DMS53 (cell line): ENCODE results near the gene KCNMB4.
"Not testable (repeated sequence)": the region's sequence is repeated elsewhere in the genome, so short reads cannot be mapped to it uniquely, and the experiment has no call there.

Source experiments
- DNase-seq: peaks from one replicate; lab custom pipeline; 2025; lab: John Stamatoyannopoulos, UW

Gene KCNMB4

GRCh38 chr12:70372881-70373280 lies 6.8 kb downstream of the KCNMB4 start:
- DNase-seq = no peak

DNA sequence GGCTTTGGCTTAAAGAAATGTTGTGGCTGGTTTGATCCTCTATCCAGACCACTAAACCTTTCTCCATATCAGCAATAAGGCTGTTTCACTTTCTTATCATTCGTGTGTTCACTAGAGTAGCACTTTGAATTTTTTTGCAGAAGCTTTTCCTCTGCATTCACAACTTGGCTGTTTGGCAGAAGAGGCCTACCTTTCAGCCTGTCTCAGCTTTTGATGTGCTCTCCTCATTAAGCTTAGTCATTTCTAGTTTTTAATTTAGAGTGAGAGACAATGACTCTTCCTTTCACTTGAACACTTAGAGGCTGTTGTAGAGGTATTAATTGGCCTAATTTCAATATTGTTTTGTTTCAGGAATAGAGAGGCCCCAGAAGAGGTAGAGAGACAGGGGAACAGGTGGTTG lies 13.8 kb downstream of the KCNMB4 start:
- no peak for DNase-seq

DNA sequence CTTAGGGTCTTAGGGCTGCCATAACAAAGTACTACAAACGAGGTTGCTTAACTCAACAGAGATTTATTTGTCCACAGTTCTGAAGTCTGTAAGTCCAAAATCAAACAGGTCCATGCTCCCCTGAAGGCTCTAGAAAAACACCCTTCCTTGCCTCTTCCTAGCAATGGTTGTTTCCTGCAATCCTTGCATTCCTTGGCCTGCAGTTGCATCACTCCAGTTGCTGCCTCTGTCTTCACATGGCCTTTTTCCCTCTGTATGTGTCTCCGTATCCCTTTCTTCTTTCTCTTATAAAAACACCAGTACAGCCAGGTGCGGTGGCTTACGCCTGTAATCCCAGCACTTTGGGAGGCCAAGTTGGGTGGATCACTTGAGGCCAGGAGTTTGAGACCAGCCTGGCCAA lies 17.4 kb downstream of the KCNMB4 start:
- no peak for DNase-seq

DNA sequence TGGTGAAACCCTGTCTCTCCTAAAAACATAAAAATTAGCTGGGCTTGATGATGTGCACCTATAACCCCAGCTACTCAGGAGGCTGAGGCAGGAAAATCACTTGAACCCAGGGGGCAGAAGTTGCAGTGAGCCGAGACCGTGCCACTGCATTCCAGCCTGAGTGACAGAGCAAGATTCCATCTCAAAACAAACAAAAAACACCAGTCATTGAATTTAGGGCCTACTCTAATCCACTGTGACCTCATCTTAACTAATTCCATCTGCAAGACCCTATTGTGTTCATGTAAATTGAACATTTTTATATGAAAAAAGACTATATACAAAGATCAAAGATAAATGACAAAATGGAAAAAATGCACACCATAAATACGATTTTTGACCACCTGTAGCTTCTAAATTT lies 17.8 kb downstream of the KCNMB4 start:
- no peak for DNase-seq

DNA sequence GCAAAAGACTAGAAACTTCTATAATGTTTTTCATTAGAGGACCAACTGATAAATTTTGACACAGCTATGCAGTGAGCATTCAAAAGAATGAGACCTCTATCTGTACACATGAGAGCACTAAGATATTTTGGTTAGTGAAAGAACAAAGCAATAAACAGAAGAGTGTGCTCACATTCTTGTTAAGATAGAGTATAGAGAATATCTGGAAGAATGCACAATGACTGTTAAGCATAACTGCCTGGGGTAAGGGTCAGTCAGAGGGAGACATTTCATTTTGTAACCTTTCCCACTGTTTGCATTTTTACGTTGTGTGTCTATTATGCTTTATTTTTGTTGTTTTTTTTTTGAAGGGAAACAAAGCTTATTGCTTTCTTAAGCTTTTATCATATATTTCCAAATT lies 20.7 kb downstream of the KCNMB4 start:
- DNase-seq = no peak

GRCh38 chr12:70389678-70390077 lies 23.6 kb downstream of the KCNMB4 start:
- DNase-seq = no peak

DNA sequence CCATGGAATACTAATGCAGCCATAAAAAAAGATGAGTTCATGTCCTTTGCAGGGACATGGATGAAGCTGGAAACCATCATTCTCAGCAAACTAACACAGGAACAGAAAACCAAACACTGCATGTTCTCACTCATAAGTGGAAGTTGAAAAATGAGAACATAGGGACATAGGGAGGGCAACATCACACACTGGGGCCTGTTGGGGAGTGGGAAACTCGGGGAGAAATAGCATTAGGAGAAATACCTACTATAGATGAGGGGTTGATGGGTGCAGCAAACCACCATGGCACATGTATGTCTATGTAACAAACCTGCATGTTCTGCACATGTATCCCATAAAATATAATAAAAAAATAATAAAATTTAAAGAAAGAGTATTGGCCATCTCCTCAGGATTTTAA lies 26.5 kb downstream of the KCNMB4 start:
- DNase-seq = not testable (repeated sequence)

DNA sequence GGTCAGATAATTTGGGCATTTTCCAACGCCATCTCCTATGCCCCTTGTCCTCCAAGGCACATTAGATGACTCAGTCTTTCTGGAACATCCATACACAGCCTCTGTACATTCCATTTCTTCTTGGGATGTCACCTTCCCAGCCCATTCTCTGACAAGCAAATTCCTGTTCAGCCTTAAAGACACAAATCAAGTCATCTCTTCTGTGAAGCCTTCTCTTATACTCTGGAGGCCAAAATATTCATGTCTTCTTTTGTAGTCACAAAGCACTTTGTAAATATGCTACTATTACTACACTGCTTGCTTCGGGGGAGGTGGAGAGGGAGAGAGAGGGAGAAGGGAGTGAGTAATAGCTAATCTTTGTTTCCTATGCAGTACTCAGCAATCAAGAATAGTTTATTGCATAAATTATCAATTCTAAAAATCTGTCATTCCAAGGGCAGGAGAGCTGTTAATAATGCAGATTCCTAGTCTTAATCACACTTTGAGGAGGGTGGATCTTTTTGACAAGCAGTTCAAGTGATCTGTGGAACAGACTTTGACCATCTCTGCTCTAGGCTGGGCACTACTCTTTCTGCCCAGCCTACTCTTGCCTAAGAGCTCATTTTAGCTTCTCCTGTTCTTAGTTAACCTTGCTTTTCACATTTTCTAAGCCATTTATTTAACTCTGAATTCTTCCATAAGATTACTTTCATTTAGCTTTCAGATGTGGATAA lies 27.9 kb downstream of the KCNMB4 start:
- DNase-seq = no peak

- no peak for DNase-seq
These were observed 31.9 kb downstream of the KCNMB4 start for GRCh38 chr12:70398002-70398401.

- DNase-seq = no peak
These were observed 32.8 kb downstream of the KCNMB4 start for GRCh38 chr12:70398862-70399261.

DNA sequence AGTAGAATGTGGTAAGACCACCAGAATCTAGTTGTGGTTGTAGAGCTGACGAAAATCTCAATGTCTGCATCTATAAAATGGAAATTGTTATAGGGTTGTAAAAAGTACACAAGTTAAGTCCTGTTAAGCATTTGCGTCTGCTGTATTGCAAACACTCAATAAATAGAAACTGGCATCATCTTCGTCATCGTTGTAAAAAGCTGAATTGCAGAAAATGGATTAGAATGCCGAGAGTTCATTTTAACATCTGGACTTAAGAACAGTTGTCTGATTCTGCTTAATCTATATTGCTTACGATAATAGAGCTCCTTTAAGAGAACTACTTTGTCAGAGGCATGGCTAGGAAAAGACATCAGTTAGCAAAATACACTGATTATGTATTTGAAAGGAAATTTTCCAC lies 33.2 kb downstream of the KCNMB4 start:
- DNase-seq = no peak

DNA sequence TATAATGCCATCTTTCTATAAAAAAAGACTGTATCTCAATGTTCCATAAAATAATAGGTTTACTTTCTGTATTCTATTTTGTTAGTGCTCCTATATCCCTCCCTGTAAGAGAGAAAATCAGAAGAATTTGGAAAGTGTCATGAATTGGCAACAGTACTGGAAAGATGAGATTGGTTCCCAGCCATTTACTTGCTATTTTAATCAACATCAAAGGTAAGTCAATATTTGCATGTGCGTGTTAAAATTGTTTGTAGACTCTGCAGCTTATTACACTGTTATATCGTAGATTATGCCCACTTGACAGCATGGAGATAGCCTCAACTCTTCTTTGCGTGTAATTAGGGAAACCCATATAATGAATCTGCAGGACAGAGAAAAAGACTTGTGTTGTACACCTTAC lies 34.0 kb downstream of the KCNMB4 start:
- DNase-seq = peak; percentile 31

DNA sequence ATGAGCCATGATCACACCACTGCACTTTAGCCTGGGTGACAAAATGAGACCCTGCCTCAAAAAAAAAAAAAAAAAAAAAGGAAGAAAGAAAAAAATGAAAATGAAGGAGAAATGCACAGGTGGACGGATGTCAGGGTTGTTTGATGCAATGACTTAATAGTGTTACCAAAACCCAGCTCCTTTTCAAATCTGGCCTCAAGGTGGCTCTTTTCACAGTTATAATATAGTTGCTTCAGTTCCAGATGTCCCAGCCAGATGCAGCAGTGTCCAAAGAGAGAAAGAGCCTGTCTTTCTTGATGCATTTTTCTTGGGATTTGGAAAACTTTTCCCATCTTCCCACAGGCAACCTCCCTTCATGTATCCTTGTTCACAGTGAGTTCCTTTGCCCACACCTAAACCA lies 36.5 kb downstream of the KCNMB4 start:
- peak; percentile 13 for DNase-seq

- no peak for DNase-seq
These were observed 37.7 kb downstream of the KCNMB4 start for GRCh38 chr12:70403826-70404225.

GRCh38 chr12:70408004-70408790 lies 42.1 kb downstream of the KCNMB4 start:
- DNase-seq = no peak

DNA sequence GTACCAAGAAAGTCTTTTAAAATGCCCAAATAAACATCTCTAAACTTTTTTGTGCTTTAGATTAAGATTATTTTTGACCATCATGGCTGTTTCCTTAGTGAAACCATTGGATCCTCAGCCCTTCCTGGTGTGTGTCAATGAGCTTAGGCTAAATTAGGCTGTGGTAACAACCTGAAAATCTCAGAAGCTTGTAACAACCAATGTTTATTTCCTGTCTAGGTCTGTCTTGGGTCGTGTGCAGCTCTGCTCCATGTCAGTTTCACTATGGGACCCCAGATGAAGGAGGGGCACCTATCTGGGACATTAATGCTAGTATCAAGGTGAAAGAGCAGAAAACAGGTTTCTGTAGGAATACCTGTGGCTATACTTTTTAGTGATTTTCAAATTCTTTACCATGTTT lies 49.9 kb downstream of the KCNMB4 start:
- no peak for DNase-seq

DNA sequence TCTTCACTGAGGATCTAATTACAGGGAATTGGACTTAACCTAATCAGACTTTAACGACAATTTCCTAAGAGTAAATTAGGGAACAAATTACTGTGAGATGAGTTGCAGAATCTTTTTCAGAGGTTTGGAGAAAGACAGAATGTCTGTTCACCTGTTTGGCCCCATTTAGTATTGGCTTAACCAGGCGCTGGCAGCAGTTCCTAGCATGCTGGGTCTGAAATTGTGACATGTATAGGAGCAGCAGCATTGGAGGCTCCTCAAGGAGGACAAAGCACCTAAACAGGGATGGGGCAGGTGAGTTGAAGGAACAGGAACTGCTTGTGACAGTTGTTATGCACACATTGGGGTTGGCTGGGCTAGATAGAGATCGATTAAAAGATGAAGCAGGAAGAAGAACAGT lies 51.0 kb downstream of the KCNMB4 start:
- DNase-seq = no peak

- DNase-seq = no peak
These were observed 52.0 kb downstream of the KCNMB4 start for GRCh38 chr12:70418101-70418500.

GRCh38 chr12:70422631-70423030 lies 56.5 kb downstream of the KCNMB4 start:
- DNase-seq = no peak

DNA sequence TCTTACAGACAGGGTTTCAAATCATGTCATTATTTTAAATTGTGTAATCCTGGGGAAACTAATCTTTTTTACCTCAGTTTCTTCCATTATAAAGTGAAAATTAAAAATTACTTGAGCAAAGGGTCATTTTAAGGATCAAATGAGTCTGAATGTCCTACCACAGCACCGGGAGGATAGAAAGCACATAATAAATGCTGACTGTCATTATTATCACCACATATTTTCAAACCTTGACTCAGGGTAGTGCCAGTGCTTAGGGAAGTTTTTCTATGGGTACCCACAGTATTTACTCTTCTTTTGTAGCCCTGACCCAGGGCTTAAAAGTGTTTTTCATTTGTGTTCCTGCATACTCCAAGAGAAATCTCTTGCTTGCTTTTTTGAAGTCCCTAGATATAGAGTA lies 60.5 kb downstream of the KCNMB4 start:
- DNase-seq = no peak

DNA sequence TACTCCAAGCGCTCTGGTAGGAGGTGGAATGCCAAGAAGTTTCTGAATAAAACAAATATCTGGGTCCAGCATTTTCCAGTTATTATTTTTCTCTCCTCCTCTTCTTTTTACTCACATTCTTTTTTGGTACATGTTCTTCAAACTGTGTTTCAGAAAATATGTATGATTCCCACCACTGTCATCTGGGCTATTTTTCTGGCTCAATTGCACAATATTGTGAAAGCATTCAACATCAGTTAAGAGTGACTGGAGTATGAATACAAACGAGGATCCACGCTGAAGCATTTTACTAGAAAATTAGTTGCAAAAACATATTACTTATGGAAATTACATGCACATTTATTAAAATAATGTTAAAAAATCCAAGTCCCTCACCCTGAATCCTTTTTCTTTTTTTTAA lies 61.5 kb downstream of the KCNMB4 start:
- no peak for DNase-seq

GRCh38 chr12:70430400-70430799 lies 64.3 kb downstream of the KCNMB4 start:
- DNase-seq = no peak

DNA sequence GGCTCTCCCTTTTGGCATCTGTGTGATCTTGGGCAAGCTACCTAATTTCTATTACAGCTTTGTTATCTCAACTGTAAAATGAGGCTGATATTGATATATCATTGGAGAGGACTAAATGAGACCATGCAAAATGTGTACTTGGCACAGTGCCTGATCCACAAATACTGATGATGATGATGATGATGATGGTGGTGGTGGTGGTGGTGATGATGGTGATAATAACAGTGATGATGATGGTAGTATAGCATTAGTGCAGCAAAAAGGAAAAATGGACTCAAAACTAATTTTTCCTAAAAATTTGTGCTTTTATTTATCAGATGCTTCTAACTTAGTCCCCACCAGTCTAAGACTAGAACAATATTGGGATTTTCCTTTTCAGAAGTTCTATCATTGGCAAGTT lies 70.7 kb downstream of the KCNMB4 start:
- no peak for DNase-seq
